ENCODE measurements around the gene TMA7. TPM values are rescaled to one million over a fixed set of nuclear protein-coding genes. Genes with fewer than 3 reads are reported as not detected.

TMA7 gene
- total and polyA plus RNA-seq, 4 donors = 152 to 985 (median 239) TPM

DNA sequence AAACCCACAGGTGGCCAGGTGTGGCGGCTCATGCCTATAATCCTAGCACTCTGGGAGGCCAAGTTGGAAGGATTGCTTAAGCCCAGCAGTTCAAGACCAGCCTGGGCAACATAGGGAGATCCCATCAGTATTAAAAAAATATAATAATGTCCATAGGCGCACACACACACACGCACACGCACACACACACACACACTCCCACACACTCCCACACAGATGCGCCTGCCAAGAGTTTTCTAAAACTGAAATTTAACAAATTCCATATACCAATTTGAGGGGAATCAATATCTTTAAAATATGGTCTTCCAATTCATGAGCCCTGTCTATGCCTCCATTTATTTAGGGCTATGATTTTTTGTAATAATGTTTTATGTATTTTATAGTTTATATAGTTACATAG lies 46.9 kb downstream of the TMA7 start:
- DNase-seq = no peak
- TF ChIP-seq, protein P1, sequence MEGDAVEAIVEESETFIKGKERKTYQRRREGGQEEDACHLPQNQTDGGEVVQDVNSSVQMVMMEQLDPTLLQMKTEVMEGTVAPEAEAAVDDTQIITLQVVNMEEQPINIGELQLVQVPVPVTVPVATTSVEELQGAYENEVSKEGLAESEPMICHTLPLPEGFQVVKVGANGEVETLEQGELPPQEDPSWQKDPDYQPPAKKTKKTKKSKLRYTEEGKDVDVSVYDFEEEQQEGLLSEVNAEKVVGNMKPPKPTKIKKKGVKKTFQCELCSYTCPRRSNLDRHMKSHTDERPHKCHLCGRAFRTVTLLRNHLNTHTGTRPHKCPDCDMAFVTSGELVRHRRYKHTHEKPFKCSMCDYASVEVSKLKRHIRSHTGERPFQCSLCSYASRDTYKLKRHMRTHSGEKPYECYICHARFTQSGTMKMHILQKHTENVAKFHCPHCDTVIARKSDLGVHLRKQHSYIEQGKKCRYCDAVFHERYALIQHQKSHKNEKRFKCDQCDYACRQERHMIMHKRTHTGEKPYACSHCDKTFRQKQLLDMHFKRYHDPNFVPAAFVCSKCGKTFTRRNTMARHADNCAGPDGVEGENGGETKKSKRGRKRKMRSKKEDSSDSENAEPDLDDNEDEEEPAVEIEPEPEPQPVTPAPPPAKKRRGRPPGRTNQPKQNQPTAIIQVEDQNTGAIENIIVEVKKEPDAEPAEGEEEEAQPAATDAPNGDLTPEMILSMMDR (IDR thresholded peaks at IDR 0.05; ENCODE audit: control extremely low read depth, extremely low read depth) = no peak

GRCh38 chr3:48492461-48493202 lies 52.6 kb downstream of the TMA7 start:
- DNase-seq (no peak), ATAC-seq (ENCODE audit: insufficient read depth, low FRiP score) (no peak)
- H3K9me3 ChIP-seq (ENCODE audit: control insufficient read depth in 4 of 4, insufficient read depth in 3 of 4, low read length in 3 of 4) = no peaks in the 10 kb centered on the region
- TF ChIP-seq, protein P1 (IDR thresholded peaks at IDR 0.05; ENCODE audit: control extremely low read depth, extremely low read depth) = no peak
- H3K36me3 ChIP-seq (ENCODE audit: control insufficient read depth in 4 of 4, insufficient read depth in 4 of 4, low read length in 4 of 4) = peaks cover 0 to 10% (median under 1%) of the 10 kb centered on the region in 4 donors
- no peaks in the 10 kb centered on the region for H3K27me3 ChIP-seq (ENCODE audit: control insufficient read depth in 3 of 3, insufficient read depth in 3 of 3, low read length in 2 of 3)
- H3K9ac ChIP-seq (ENCODE audit: insufficient read depth in 1 of 2, low read length in 2 of 2) = no peak overlapping the region
- H3K27ac ChIP-seq (ENCODE audit: low read depth in 1 of 2, low read length in 1 of 2) = no peak overlapping the region
- 61 to 80% methylated on average over 7 of the region's 7 CpGs for WGBS, 2 donors
- H3K4me1 ChIP-seq (ENCODE audit: control insufficient read depth in 5 of 5, insufficient read depth in 5 of 5, low read length in 5 of 5) = no peaks in the 10 kb centered on the region
- no peak overlapping the region for H3K4me3 ChIP-seq

More for the DNA sequence above, 46.9 kb downstream of the TMA7 start:
- no peak for ATAC-seq (ENCODE audit: insufficient read depth, low FRiP score)
- H3K4me3 ChIP-seq = no peak overlapping the region
- no peaks in the 10 kb centered on the region for H3K36me3 ChIP-seq (ENCODE audit: control insufficient read depth in 4 of 4, insufficient read depth in 4 of 4, low read length in 4 of 4)
- no peak overlapping the region for H3K9ac ChIP-seq (ENCODE audit: insufficient read depth in 1 of 2, low read length in 2 of 2)
- WGBS, 2 donors = 93 to 96% methylated on average over 5 of the region's 5 CpGs
- H3K27ac ChIP-seq (ENCODE audit: low read depth in 1 of 2, low read length in 1 of 2) = no peak overlapping the region
- H3K4me1 ChIP-seq (ENCODE audit: control insufficient read depth in 5 of 5, insufficient read depth in 5 of 5, low read length in 5 of 5) = no peaks in the 10 kb centered on the region
- H3K9me3 ChIP-seq (ENCODE audit: control insufficient read depth in 4 of 4, insufficient read depth in 3 of 4, low read length in 3 of 4) = no peaks in the 10 kb centered on the region
- H3K27me3 ChIP-seq (ENCODE audit: control insufficient read depth in 3 of 3, insufficient read depth in 3 of 3, low read length in 2 of 3) = no peaks in the 10 kb centered on the region

DNA sequence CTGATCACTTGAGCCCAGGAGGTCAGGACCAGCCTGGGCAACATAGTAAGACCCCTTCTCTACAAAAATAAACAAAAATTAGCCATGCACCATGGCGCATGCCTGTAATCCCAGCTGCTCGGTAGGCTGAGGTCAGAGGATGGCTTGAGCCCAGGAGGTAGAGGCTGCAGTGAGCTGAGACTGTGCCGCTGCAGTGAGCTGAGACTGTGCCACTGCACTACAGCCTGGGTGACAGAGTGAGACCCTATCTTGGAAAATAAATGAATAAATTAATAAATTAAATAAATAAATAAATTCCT lies 53.1 kb downstream of the TMA7 start:
- Histone ChIP-seq H3K4me1 (ENCODE audit: control insufficient read depth in 5 of 5, insufficient read depth in 5 of 5, low read length in 5 of 5) (no peaks in the 10 kb centered on the region), H3K27me3 (ENCODE audit: control insufficient read depth in 3 of 3, insufficient read depth in 3 of 3, low read length in 2 of 3) (no peaks in the 10 kb centered on the region), H3K36me3 (ENCODE audit: control insufficient read depth in 4 of 4, insufficient read depth in 4 of 4, low read length in 4 of 4) (peaks cover 0 to 11% (median under 1%) of the 10 kb centered on the region in 4 donors), H3K9me3 (ENCODE audit: control insufficient read depth in 4 of 4, insufficient read depth in 3 of 4, low read length in 3 of 4) (no peaks in the 10 kb centered on the region), H3K9ac (ENCODE audit: insufficient read depth in 1 of 2, low read length in 2 of 2) (no peak overlapping the region), H3K4me3 (no peak overlapping the region), H3K27ac (ENCODE audit: low read depth in 1 of 2, low read length in 1 of 2) (no peak overlapping the region)
- DNase-seq (no peak), ATAC-seq (ENCODE audit: insufficient read depth, low FRiP score) (no peak)
- 94 to 98% methylated on average over 3 of the region's 3 CpGs for WGBS, 2 donors
- TF ChIP-seq, protein P1 (IDR thresholded peaks at IDR 0.05; ENCODE audit: control extremely low read depth, extremely low read depth) = no peak

Other genes starting within 250 kb of the TMA7 start
- gene CAMP, start 216.8 kb upstream of the TMA7 start, total RNA-seq = 1 to 10 TPM; 1.3 to 1.9 TPM
- 1 to 10 TPM; 1.5 to 5.5 TPM for gene CAMP, start 216.8 kb upstream of the TMA7 start, polyA plus RNA-seq
- 10 to 100 TPM; 13.1 to 14.7 TPM for gene ZNF589, start 199.2 kb upstream of the TMA7 start, total RNA-seq
- 1 to 10 TPM; 3.4 to 6.8 TPM for gene ZNF589, start 199.2 kb upstream of the TMA7 start, polyA plus RNA-seq
- gene NME6, start 138.9 kb upstream of the TMA7 start, total RNA-seq = 10 to 100 TPM; 27.1 to 35.4 TPM
- gene NME6, start 138.9 kb upstream of the TMA7 start, polyA plus RNA-seq = 10 to 100 TPM; 18.2 to 19.3 TPM
- not detected for gene SPINK8, start 106.6 kb upstream of the TMA7 start, total RNA-seq
- not detected for gene SPINK8, start 106.6 kb upstream of the TMA7 start, polyA plus RNA-seq
- not detected for gene FBXW12, start 68.0 kb upstream of the TMA7 start, total RNA-seq
- gene FBXW12, start 68.0 kb upstream of the TMA7 start, polyA plus RNA-seq = not detected
- 100 to 1,000 TPM in 1 of 2 donors, 10 to 100 TPM in 1; 89.8 to 123 TPM for gene PLXNB1, start 10.2 kb upstream of the TMA7 start, total RNA-seq
- gene PLXNB1, start 10.2 kb upstream of the TMA7 start, polyA plus RNA-seq = 10 to 100 TPM; 36.0 to 82.4 TPM
- 10 to 100 TPM in 1 of 2 donors, 1 to 10 TPM in 1; 8.4 to 14.4 TPM for gene CCDC51, start 138 bp upstream of the TMA7 start, total RNA-seq
- 10 to 100 TPM in 1 of 2 donors, 1 to 10 TPM in 1; 6.6 to 13.8 TPM for gene CCDC51, start 138 bp upstream of the TMA7 start, polyA plus RNA-seq
- 1 to 10 TPM; 7.1 to 7.6 TPM for gene ATRIP, start 6.5 kb downstream of the TMA7 start, total RNA-seq
- gene ATRIP, start 6.5 kb downstream of the TMA7 start, polyA plus RNA-seq = 1 to 10 TPM; 4.8 to 5.4 TPM
- gene SHISA5, start 63.9 kb downstream of the TMA7 start, total RNA-seq = 100 to 1,000 TPM in 1 of 2 donors, 10 to 100 TPM in 1; 70.5 to 184 TPM
- 100 to 1,000 TPM in 1 of 2 donors, 10 to 100 TPM in 1; 87.2 to 176 TPM for gene SHISA5, start 63.9 kb downstream of the TMA7 start, polyA plus RNA-seq
- gene PFKFB4, start 116.5 kb downstream of the TMA7 start, total RNA-seq = 10 to 100 TPM in 1 of 2 donors, 1 to 10 TPM in 1; 9.4 to 14.8 TPM
- gene PFKFB4, start 116.5 kb downstream of the TMA7 start, polyA plus RNA-seq = 10 to 100 TPM in 1 of 2 donors, 1 to 10 TPM in 1; 3.6 to 15.9 TPM
- gene UCN2, start 123.5 kb downstream of the TMA7 start, total RNA-seq = under 1 TPM in 1 of 2 donors, not detected in 1; 0.18 TPM
- gene UCN2, start 123.5 kb downstream of the TMA7 start, polyA plus RNA-seq = under 1 TPM; 0.07 to 0.16 TPM
- 10 to 100 TPM in 1 of 2 donors, 1 to 10 TPM in 1; 8.9 to 18.7 TPM for gene COL7A1, start 155.1 kb downstream of the TMA7 start, total RNA-seq
- gene COL7A1, start 155.1 kb downstream of the TMA7 start, polyA plus RNA-seq = 1 to 10 TPM; 4.3 to 8.2 TPM
- 100 to 1,000 TPM in 1 of 2 donors, 10 to 100 TPM in 1; 98.5 to 188 TPM for gene UQCRC1, start 169.4 kb downstream of the TMA7 start, total RNA-seq
- gene UQCRC1, start 169.4 kb downstream of the TMA7 start, polyA plus RNA-seq = 100 to 1,000 TPM; 164 to 225 TPM
- not detected for gene TMEM89, start 181.5 kb downstream of the TMA7 start, total RNA-seq
- gene TMEM89, start 181.5 kb downstream of the TMA7 start, polyA plus RNA-seq = under 1 TPM in 1 of 2 donors, not detected in 1; 0.22 TPM
- 10 to 100 TPM; 14.6 to 24.5 TPM for gene SLC26A6, start 195.2 kb downstream of the TMA7 start, total RNA-seq
- 10 to 100 TPM; 16.3 to 22.9 TPM for gene SLC26A6, start 195.2 kb downstream of the TMA7 start, polyA plus RNA-seq
- gene CELSR3, start 222.6 kb downstream of the TMA7 start, total RNA-seq = 1 to 10 TPM; 1.7 to 2.0 TPM
- 1 to 10 TPM in 1 of 2 donors, under 1 TPM in 1; 0.71 to 1.2 TPM for gene CELSR3, start 222.6 kb downstream of the TMA7 start, polyA plus RNA-seq
- 10 to 100 TPM; 10.2 to 22.0 TPM for gene NCKIPSD, start 245.7 kb downstream of the TMA7 start, total RNA-seq
- gene NCKIPSD, start 245.7 kb downstream of the TMA7 start, polyA plus RNA-seq = 10 to 100 TPM in 1 of 2 donors, 1 to 10 TPM in 1; 9.0 to 13.0 TPM